ENCODE measurements around the gene TRIAP1. TPM values are rescaled to one million over a fixed set of nuclear protein-coding genes. Genes with fewer than 3 reads are reported as not detected.

TRIAP1 gene
- total and polyA plus RNA-seq, 4 donors = 9.6 to 32.9 (median 22.8) TPM

DNA sequence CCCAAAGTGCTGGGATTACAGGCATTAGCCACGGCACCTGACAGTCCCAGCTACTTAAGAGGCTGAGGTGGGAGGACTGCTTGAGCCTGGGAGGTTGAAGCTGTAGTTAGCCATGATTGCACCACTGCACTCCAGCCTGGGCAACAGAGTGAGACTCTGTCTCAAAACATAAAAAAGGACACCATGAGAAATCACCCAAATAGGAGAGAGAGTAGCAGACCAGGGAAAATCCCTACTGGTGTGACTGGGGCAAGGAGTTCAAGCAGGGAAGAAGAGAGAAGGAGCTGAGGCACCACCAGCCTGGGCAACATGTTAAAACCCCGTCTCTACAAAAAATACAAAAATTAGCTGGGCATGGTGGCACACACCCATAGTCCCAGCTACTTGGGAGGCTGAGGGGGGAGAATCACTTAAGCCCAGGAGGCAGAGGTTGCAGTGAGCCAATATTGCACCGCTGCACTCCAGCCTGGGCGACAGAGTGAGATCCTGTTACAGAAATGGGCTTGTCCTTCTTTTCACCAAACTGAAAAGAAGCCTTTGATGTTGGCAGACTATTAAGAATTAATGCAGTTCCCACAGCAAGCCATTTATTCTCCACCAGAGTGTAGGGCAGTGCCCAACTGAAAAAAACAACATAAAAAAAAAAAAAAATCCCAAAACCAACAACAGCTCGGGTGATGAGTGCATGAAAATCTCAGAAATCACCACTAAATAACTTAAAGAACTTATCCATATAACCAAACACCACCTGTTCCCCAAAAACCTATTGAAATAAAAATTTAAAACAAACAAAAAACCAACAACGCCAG, 27.8 kb upstream of the TRIAP1 start:
- Histone ChIP-seq H3K4me1 (ENCODE audit: control insufficient read depth in 5 of 5, insufficient read depth in 5 of 5, low read length in 5 of 5) (peaks cover 0 to 10% (median 2%) of the 10 kb centered on the region in 5 donors), H3K4me3 (no peak overlapping the region), H3K36me3 (ENCODE audit: control insufficient read depth in 4 of 4, insufficient read depth in 4 of 4, low read length in 4 of 4) (no peaks in the 10 kb centered on the region), H3K9me3 (ENCODE audit: control insufficient read depth in 4 of 4, insufficient read depth in 3 of 4, low read length in 3 of 4) (no peaks in the 10 kb centered on the region), H3K27me3 (ENCODE audit: control insufficient read depth in 3 of 3, insufficient read depth in 3 of 3, low read length in 2 of 3) (no peaks in the 10 kb centered on the region), H3K9ac (ENCODE audit: insufficient read depth in 1 of 2, low read length in 2 of 2) (no peak overlapping the region), H3K27ac (ENCODE audit: low read depth in 1 of 2, low read length in 1 of 2) (no peak overlapping the region)
- TF ChIP-seq, protein P1, sequence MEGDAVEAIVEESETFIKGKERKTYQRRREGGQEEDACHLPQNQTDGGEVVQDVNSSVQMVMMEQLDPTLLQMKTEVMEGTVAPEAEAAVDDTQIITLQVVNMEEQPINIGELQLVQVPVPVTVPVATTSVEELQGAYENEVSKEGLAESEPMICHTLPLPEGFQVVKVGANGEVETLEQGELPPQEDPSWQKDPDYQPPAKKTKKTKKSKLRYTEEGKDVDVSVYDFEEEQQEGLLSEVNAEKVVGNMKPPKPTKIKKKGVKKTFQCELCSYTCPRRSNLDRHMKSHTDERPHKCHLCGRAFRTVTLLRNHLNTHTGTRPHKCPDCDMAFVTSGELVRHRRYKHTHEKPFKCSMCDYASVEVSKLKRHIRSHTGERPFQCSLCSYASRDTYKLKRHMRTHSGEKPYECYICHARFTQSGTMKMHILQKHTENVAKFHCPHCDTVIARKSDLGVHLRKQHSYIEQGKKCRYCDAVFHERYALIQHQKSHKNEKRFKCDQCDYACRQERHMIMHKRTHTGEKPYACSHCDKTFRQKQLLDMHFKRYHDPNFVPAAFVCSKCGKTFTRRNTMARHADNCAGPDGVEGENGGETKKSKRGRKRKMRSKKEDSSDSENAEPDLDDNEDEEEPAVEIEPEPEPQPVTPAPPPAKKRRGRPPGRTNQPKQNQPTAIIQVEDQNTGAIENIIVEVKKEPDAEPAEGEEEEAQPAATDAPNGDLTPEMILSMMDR (IDR thresholded peaks at IDR 0.05; ENCODE audit: control extremely low read depth, extremely low read depth) = no peak
- ATAC-seq (ENCODE audit: insufficient read depth, low FRiP score) = no peak
- no peak for DNase-seq
- 72 to 85% methylated on average over 6 of the region's 6 CpGs for WGBS, 2 donors

DNA sequence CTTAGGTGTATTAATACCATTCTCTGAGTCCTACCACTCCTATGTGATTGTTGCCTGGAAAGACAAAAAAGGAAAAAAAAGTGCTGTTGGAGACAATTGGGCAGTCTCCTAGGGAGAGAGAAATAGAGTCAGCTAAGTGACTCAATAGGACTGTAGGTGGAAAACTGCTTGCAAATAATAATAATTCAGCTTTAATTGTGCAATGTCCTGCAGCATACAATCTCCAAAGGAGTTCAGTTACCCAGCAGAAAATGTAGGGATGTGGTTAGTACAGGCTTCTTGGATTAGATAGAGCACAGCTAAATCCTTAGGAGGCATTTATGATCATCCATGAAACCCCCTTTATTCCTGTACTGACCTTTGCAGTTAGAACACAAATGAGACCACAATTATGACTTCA, 26.3 kb upstream of the TRIAP1 start:
- peaks cover 0 to 1% (median 0%) of the 10 kb centered on the region in 4 donors for H3K36me3 ChIP-seq (ENCODE audit: control insufficient read depth in 4 of 4, insufficient read depth in 4 of 4, low read length in 4 of 4)
- H3K27ac ChIP-seq (ENCODE audit: low read depth in 1 of 2, low read length in 1 of 2) = no peak overlapping the region
- no peak overlapping the region for H3K4me3 ChIP-seq
- TF ChIP-seq, protein P1 (IDR thresholded peaks at IDR 0.05; ENCODE audit: control extremely low read depth, extremely low read depth) = no peak
- peaks cover 0 to 19% (median 5%) of the 10 kb centered on the region in 5 donors for H3K4me1 ChIP-seq (ENCODE audit: control insufficient read depth in 5 of 5, insufficient read depth in 5 of 5, low read length in 5 of 5)
- H3K9ac ChIP-seq (ENCODE audit: insufficient read depth in 1 of 2, low read length in 2 of 2) = no peak overlapping the region
- H3K9me3 ChIP-seq (ENCODE audit: control insufficient read depth in 4 of 4, insufficient read depth in 3 of 4, low read length in 3 of 4) = no peaks in the 10 kb centered on the region
- no peak for DNase-seq
- ATAC-seq (ENCODE audit: insufficient read depth, low FRiP score) = no peak
- no peaks in the 10 kb centered on the region for H3K27me3 ChIP-seq (ENCODE audit: control insufficient read depth in 3 of 3, insufficient read depth in 3 of 3, low read length in 2 of 3)

DNA sequence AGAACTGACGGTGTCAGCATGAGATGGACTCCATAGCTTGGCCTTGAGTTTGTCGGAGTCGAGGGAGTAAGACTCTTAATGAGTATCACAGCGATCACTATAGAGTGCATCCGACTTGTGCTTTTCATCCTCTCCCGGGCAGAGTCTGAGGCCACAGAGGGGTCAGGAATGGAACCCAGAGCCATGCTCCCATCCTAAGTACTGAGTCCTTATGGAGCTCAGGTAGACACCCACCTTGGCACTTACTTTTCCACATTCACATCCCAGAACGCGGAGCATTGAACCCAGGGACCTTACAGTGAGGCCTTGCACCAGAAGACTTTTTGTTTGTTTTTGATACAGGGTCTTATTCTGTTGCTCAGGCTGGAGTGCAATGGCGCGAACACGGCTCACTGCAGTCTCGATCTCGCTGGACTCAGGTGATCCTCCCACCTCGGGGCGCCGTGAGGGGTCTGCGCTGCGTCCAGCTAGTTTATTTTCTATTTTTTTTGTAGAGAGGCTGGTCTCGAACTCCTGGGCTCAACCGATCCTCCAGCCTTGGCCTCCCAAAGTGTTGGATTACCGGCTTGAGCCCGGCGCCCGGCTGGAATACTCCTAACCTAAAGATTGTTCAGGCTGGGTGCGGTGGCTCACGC, 24.1 kb upstream of the TRIAP1 start:
- peak overlapping the region; percentile 65 for H3K4me3 ChIP-seq
- 70 to 73% methylated on average over 26 of the region's 26 CpGs for WGBS, 2 donors
- peak overlapping the region; percentile 71 to 80 for H3K9ac ChIP-seq (ENCODE audit: insufficient read depth in 1 of 2, low read length in 2 of 2)
- ATAC-seq (ENCODE audit: insufficient read depth, low FRiP score) (no peak), DNase-seq (peak in 2 of 3 donors; percentile 35 to 46)
- peak overlapping the region in 1 of 2 donors; percentile 92 for H3K27ac ChIP-seq (ENCODE audit: low read depth in 1 of 2, low read length in 1 of 2)
- no peaks in the 10 kb centered on the region for H3K9me3 ChIP-seq (ENCODE audit: control insufficient read depth in 4 of 4, insufficient read depth in 3 of 4, low read length in 3 of 4)
- peaks cover 0 to 19% (median 5%) of the 10 kb centered on the region in 5 donors for H3K4me1 ChIP-seq (ENCODE audit: control insufficient read depth in 5 of 5, insufficient read depth in 5 of 5, low read length in 5 of 5)
- peaks cover 3 to 10% (median 8%) of the 10 kb centered on the region in 4 donors for H3K36me3 ChIP-seq (ENCODE audit: control insufficient read depth in 4 of 4, insufficient read depth in 4 of 4, low read length in 4 of 4)
- H3K27me3 ChIP-seq (ENCODE audit: control insufficient read depth in 3 of 3, insufficient read depth in 3 of 3, low read length in 2 of 3) = no peaks in the 10 kb centered on the region
- TF ChIP-seq, protein P1 (IDR thresholded peaks at IDR 0.05; ENCODE audit: control extremely low read depth, extremely low read depth) = no peak
